DOHH2 (cell line): ENCODE results near the gene ANO6.

Source experiments
- CTCF ChIP-seq: fragments of 200-600 bp; sonication (generic); IDR thresholded peaks from one replicate; pipeline ENCODE4 v1.5.1; 2014; ENCODE audit warnings: antibody characterized with exemption, mild to moderate bottlenecking, low read depth, low read length; ENCODE audit not compliant: poor library complexity, severe bottlenecking
- EZH2phosphoT487 ChIP-seq: fragments of 200-600 bp; sonication (generic); IDR thresholded peaks from 2 replicates; pipeline ENCODE4 v1.6.1; 2017; ENCODE audit warnings: borderline replicate concordance, mild to moderate bottlenecking, antibody characterized with exemption, low read length, moderate library complexity, mixed read lengths

GRCh38 chr12:45329702-45330101 is 113.8 kb downstream of the ANO6 start:
- TF ChIP-seq CTCF (no peak), EZH2phosphoT487 (no peak)
